MM.1S (cell line): ENCODE data around the gene TGFBR3L.

Experiments used
- DNase-seq: peaks from one replicate; pipeline ENCODE4 v3.0.0-alpha.2; 2015
- H2AFZ ChIP-seq: fragments of 300-600 bp; sonication (generic); 2 replicates; pipeline ENCODE4 v1.6.0; 2016; ENCODE audit warnings: antibody characterized with exemption, low read length
- H3F3A ChIP-seq: fragments of 300-600 bp; sonication (generic); 2 replicates; pipeline ENCODE4 v1.6.1; 2016; ENCODE audit warnings: mild to moderate bottlenecking, antibody characterized with exemption, low read length, moderate library complexity, mixed read lengths; ENCODE audit not compliant: insufficient read depth
- H3K27ac ChIP-seq: fragments of 300-600 bp; sonication (generic); 2 replicates; pipeline ENCODE4 v1.5.1; 2016; ENCODE audit warnings: mild to moderate bottlenecking, low read length
- H3K27me3 ChIP-seq: fragments of 300-600 bp; sonication (generic); replicated peaks from 2 replicates; pipeline ENCODE4 v1.6.0; 2016; ENCODE audit warnings: low read length; ENCODE audit not compliant: insufficient read depth
- H3K36me3 ChIP-seq: fragments of 300-600 bp; sonication (generic); replicated peaks from 2 replicates; pipeline ENCODE4 v1.6.1; 2016; ENCODE audit warnings: mild to moderate bottlenecking, low read length, mixed read lengths; ENCODE audit not compliant: insufficient read depth
- H3K4me1 ChIP-seq: fragments of 300-600 bp; sonication (generic); 2 replicates; pipeline ENCODE4 v1.6.1; 2016; ENCODE audit warnings: low read length, mixed read lengths
- H3K4me2 ChIP-seq: fragments of 300-600 bp; sonication (generic); 2 replicates; pipeline ENCODE4 v1.6.0; 2016; ENCODE audit warnings: low read depth, low read length
- H3K4me3 ChIP-seq: fragments of 300-600 bp; sonication (generic); 2 replicates; pipeline ENCODE4 v1.5.1; 2016; ENCODE audit warnings: low read length, mixed read lengths
- H3K79me2 ChIP-seq: fragments of 300-600 bp; sonication (generic); 2 replicates; pipeline ENCODE4 v1.6.1; 2016; ENCODE audit warnings: mixed run types, low read length, mixed read lengths
- H3K9ac ChIP-seq: fragments of 300-600 bp; sonication (generic); 2 replicates; pipeline ENCODE4 v1.6.1; 2016; ENCODE audit warnings: low read length, mixed read lengths
- H3K9me2 ChIP-seq: fragments of 300-600 bp; sonication (generic); replicated peaks from 2 replicates; pipeline ENCODE4 v1.6.1; 2016; ENCODE audit warnings: mild to moderate bottlenecking, low read length, mixed read lengths; ENCODE audit not compliant: insufficient read depth
- H3K9me3 ChIP-seq: fragments of 300-600 bp; sonication (generic); replicated peaks from 2 replicates; pipeline ENCODE4 v1.6.1; 2016; ENCODE audit warnings: mild to moderate bottlenecking, low read length, mixed read lengths; ENCODE audit not compliant: insufficient read depth
- H4K20me1 ChIP-seq: fragments of 300-600 bp; sonication (generic); 2 replicates; pipeline ENCODE4 v1.6.1; 2016; ENCODE audit warnings: mild to moderate bottlenecking, low read length, moderate library complexity, mixed read lengths; ENCODE audit not compliant: insufficient read depth
- EZH2 ChIP-seq: fragments of 300-600 bp; sonication (generic); optimal IDR thresholded peaks from 2 replicates; pipeline ENCODE3; 2017; ENCODE audit warnings: low read depth, mild to moderate bottlenecking, antibody characterized with exemption, low read length, mixed read lengths
- EZH2phosphoT487 ChIP-seq: fragments of 300-600 bp; sonication (generic); IDR thresholded peaks from 2 replicates; pipeline ENCODE4 v1.6.1; 2018; ENCODE audit warnings: antibody characterized with exemption, low read length
- TF ChIP-seq, protein P1 (sequence below): fragments of 300-600 bp; sonication (generic); IDR thresholded peaks from 2 replicates; pipeline ENCODE4 v1.5.1; 2016; ENCODE audit warnings: antibody characterized with exemption, low read length, mixed read lengths

Gene TGFBR3L

DNA sequence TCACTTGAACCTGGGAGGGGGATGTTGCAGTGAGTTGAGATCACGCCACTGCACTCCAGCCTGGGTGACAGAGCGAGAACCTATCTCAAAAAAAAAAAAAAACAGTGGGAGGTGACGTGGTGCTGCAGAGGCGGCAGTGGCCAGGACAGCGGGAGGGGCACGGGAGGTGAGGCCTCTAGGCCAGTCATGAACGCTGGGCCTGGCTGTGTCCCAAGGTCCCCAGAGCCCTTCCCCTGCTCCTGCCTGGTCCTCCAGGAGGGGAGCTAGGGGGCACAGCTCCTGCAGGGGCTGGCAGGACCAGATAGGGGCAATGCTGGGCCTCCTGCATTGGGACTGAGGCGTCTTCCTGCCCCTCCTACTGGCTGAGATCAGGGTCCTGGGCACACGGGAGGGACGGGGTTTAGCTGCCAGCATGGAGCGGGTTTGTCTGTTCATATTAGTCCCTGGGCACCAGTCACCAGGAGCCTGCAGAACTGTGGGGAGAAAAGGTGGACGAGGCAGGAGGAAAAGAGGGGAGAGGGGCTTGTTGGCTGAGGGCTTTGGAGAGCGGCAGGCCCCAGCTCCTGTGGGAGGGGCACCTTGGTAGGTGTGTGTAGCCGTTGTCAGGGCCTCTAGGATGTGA, 6.4 kb upstream of the TGFBR3L start:
- Histone ChIP-seq H4K20me1 (peaks cover 25% of the 10 kb centered on the region), H3K9ac (no peak overlapping the region), H3K4me2 (no peak overlapping the region), H3K9me3 (no peaks in the 10 kb centered on the region), H2AFZ (no peak overlapping the region), H3K9me2 (no peaks in the 10 kb centered on the region), H3F3A (no peaks in the 10 kb centered on the region), H3K4me3 (no peak overlapping the region), H3K27ac (no peak overlapping the region), H3K4me1 (0 out of 2 replicates have a peak, but pooled peaks cover 9% of the 10 kb centered on the region), H3K27me3 (no peaks in the 10 kb centered on the region), H3K79me2 (peaks cover 55% of the 10 kb centered on the region), H3K36me3 (no peaks in the 10 kb centered on the region; the same call in 1 of the 2 replicates)
- DNase-seq: no peak
- no peak for TF ChIP-seq EZH2
- TF ChIP-seq, protein P1, sequence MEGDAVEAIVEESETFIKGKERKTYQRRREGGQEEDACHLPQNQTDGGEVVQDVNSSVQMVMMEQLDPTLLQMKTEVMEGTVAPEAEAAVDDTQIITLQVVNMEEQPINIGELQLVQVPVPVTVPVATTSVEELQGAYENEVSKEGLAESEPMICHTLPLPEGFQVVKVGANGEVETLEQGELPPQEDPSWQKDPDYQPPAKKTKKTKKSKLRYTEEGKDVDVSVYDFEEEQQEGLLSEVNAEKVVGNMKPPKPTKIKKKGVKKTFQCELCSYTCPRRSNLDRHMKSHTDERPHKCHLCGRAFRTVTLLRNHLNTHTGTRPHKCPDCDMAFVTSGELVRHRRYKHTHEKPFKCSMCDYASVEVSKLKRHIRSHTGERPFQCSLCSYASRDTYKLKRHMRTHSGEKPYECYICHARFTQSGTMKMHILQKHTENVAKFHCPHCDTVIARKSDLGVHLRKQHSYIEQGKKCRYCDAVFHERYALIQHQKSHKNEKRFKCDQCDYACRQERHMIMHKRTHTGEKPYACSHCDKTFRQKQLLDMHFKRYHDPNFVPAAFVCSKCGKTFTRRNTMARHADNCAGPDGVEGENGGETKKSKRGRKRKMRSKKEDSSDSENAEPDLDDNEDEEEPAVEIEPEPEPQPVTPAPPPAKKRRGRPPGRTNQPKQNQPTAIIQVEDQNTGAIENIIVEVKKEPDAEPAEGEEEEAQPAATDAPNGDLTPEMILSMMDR: no peak
- TF ChIP-seq EZH2phosphoT487: no peak

DNA sequence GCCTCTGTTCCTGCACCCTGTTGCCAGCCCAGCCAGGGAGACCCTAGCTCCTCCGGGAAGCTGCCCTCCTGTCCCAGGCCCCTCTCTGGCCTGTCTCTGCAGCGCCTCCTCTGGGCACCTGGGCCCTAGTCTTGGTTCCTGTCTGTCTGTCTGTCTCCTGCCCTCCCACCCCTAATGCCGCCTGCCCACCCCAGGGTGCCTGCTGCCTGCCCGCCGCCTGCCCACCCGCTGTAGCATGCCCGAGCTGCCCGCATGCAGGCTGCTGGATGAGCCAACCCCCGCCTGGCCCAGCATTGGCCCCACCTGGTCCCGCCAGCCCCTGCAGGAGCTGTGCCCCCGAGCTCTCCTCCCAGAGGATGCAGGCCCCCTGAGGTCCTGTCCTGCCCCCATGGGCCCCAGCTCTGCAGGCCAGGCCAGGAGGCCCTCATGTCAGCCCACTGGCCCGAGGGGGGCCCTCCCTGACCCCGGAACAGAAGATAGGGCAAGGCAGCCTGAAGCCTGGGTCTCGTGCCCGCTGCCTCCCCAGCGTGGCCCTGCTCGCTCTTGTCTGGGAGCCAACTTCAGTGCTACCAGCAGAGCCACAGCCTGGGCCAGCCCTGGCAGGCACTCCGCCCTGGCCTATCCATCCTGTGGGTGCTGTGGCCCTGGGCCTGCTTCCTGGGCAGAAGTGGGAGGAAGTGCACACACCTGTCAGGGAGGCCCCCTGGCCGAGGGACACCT, 5.7 kb upstream of the TGFBR3L start:
- no peaks in the 10 kb centered on the region; the same call in 1 of the 2 replicates for H3K36me3 ChIP-seq

DNA sequence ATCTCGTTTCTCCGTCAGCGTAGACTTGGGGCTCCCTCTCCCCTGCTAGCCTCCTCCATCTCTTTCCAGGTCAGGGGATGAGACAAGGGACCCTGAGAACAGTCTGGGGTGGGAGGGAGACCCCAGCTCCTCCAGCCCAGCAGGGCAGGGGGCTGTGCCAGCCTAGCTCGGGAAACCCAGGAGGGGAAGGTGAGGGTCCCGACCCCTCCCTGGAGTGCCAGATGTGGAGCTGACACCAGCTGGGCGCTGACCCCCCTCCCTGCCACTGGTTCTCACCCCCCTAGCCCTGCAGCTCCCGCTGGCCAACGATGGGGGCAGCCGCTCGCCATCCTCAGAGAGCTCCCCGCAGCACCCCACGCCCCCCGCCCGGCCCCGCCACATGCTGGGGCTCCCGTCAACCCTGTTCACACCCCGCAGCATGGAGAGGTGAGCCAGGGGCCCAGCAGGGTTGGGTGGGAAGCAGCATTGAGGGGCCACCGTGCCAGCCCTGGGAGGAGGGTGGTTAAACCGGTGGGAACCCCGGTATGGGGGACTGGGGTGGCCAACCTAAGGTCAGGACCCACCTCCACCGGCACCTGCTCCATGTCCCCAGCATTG, 5.1 kb upstream of the TGFBR3L start:
- H3F3A ChIP-seq: no peaks in the 10 kb centered on the region
- H3K9me2 ChIP-seq: no peaks in the 10 kb centered on the region
- no peaks in the 10 kb centered on the region; the same call in 1 of the 2 replicates for H3K36me3 ChIP-seq
- H3K9me3 ChIP-seq: no peaks in the 10 kb centered on the region
- DNase-seq: no peak
- H3K4me3 ChIP-seq: no peak overlapping the region
- TF ChIP-seq, protein P1: no peak
- no peak for TF ChIP-seq EZH2
- no peak for TF ChIP-seq EZH2phosphoT487
- no peak overlapping the region for H3K4me2 ChIP-seq
- no peak overlapping the region for H3K9ac ChIP-seq
- H2AFZ ChIP-seq: no peak overlapping the region
- no peaks in the 10 kb centered on the region for H3K27me3 ChIP-seq
- no peak overlapping the region for H3K27ac ChIP-seq
- peaks cover 49% of the 10 kb centered on the region for H3K79me2 ChIP-seq
- 0 out of 2 replicates have a peak, but pooled peaks cover 8% of the 10 kb centered on the region for H3K4me1 ChIP-seq
- H4K20me1 ChIP-seq: peaks cover 22% of the 10 kb centered on the region

More for the DNA sequence above, 5.7 kb upstream of the TGFBR3L start:
- H4K20me1 ChIP-seq: peaks cover 25% of the 10 kb centered on the region
- no peaks in the 10 kb centered on the region for H3K9me3 ChIP-seq
- no peaks in the 10 kb centered on the region for H3K9me2 ChIP-seq
- H3K79me2 ChIP-seq: peaks cover 55% of the 10 kb centered on the region
- H3K4me2 ChIP-seq: no peak overlapping the region
- 0 out of 2 replicates have a peak, but pooled peaks cover 9% of the 10 kb centered on the region for H3K4me1 ChIP-seq
- H3K27ac ChIP-seq: no peak overlapping the region
- no peak overlapping the region for H2AFZ ChIP-seq
- H3F3A ChIP-seq: no peaks in the 10 kb centered on the region
- H3K27me3 ChIP-seq: no peaks in the 10 kb centered on the region
- DNase-seq: no peak
- no peak overlapping the region for H3K4me3 ChIP-seq
- H3K9ac ChIP-seq: no peak overlapping the region
- no peak for TF ChIP-seq EZH2phosphoT487
- TF ChIP-seq, protein P1: no peak
- no peak for TF ChIP-seq EZH2
